ENCODE data around the gene PATJ.

Gene PATJ

GRCh38 chr1:62142496-62142895 is 400.2 kb downstream of the PATJ start:
- H3K4me3 ChIP-seq (ENCODE audit: low read length, poor library complexity, severe bottlenecking): no peak overlapping the region
- no peaks in the 10 kb centered on the region for H3K36me3 ChIP-seq (ENCODE audit: insufficient read depth, low read length)
- H4K20me1 ChIP-seq (ENCODE audit: insufficient read depth, low read length, poor library complexity, severe bottlenecking): no peaks in the 10 kb centered on the region
- H2AFZ ChIP-seq (ENCODE audit: low read length): no peak overlapping the region
- no peak for TF ChIP-seq CTCF (conservative IDR thresholded peaks at IDR 0.05; ENCODE audit: low read length)
- TF ChIP-seq EZH2phosphoT487 (IDR thresholded peaks at IDR 0.05; ENCODE audit: borderline replicate concordance): no peak
- no peaks in the 10 kb centered on the region for H3K9me3 ChIP-seq (ENCODE audit: insufficient read depth, low read depth, low read length)
- H3F3A ChIP-seq (ENCODE audit: low read depth): no peaks in the 10 kb centered on the region
- H3K9ac ChIP-seq (ENCODE audit: low read depth, low read length, poor library complexity, severe bottlenecking): no peak overlapping the region
- H3K27me3 ChIP-seq (ENCODE audit: insufficient read depth, low read length, poor library complexity, severe bottlenecking): no peaks in the 10 kb centered on the region
- no peak overlapping the region for H3K4me2 ChIP-seq (ENCODE audit: low read depth, low read length, poor library complexity, severe bottlenecking)
- H3K9me2 ChIP-seq (replicated peaks; ENCODE audit: low read depth, low read length): no peaks in the 10 kb centered on the region
- no peaks in the 10 kb centered on the region for H3K79me2 ChIP-seq (ENCODE audit: insufficient read depth, low read length)
- H3K4me1 ChIP-seq (ENCODE audit: insufficient read depth, low read length, poor library complexity, severe bottlenecking): no peaks in the 10 kb centered on the region

GRCh38 chr1:62144238-62144831 is 402.1 kb downstream of the PATJ start:
- TF ChIP-seq EZH2phosphoT487 (IDR thresholded peaks at IDR 0.05; ENCODE audit: borderline replicate concordance) (no peak), CTCF (conservative IDR thresholded peaks at IDR 0.05; ENCODE audit: low read length) (peak; percentile 71)
- H4K20me1 ChIP-seq (ENCODE audit: insufficient read depth, low read length, poor library complexity, severe bottlenecking): no peaks in the 10 kb centered on the region
- H3K27me3 ChIP-seq (ENCODE audit: insufficient read depth, low read length, poor library complexity, severe bottlenecking): no peaks in the 10 kb centered on the region
- no peak overlapping the region for H3K4me2 ChIP-seq (ENCODE audit: low read depth, low read length, poor library complexity, severe bottlenecking)
- no peak overlapping the region for H3K9ac ChIP-seq (ENCODE audit: low read depth, low read length, poor library complexity, severe bottlenecking)
- H3K36me3 ChIP-seq (ENCODE audit: insufficient read depth, low read length): no peaks in the 10 kb centered on the region
- H3K4me1 ChIP-seq (ENCODE audit: insufficient read depth, low read length, poor library complexity, severe bottlenecking): no peaks in the 10 kb centered on the region
- no peaks in the 10 kb centered on the region for H3K9me3 ChIP-seq (ENCODE audit: insufficient read depth, low read depth, low read length)
- H2AFZ ChIP-seq (ENCODE audit: low read length): no peak overlapping the region
- H3F3A ChIP-seq (ENCODE audit: low read depth): no peaks in the 10 kb centered on the region
- no peaks in the 10 kb centered on the region for H3K9me2 ChIP-seq (replicated peaks; ENCODE audit: low read depth, low read length)
- no peak overlapping the region for H3K4me3 ChIP-seq (ENCODE audit: low read length, poor library complexity, severe bottlenecking)
- no peaks in the 10 kb centered on the region for H3K79me2 ChIP-seq (ENCODE audit: insufficient read depth, low read length)

- Histone ChIP-seq H3K4me3 (ENCODE audit: low read length, poor library complexity, severe bottlenecking) (no peak overlapping the region), H3K9me3 (ENCODE audit: insufficient read depth, low read depth, low read length) (no peaks in the 10 kb centered on the region), H3K9me2 (replicated peaks; ENCODE audit: low read depth, low read length) (no peaks in the 10 kb centered on the region), H3K36me3 (ENCODE audit: insufficient read depth, low read length) (no peaks in the 10 kb centered on the region), H2AFZ (ENCODE audit: low read length) (0 out of 2 replicates have a peak overlapping the region, but pooled peaks have one; percentile 35), H3K79me2 (ENCODE audit: insufficient read depth, low read length) (no peaks in the 10 kb centered on the region), H3F3A (ENCODE audit: low read depth) (no peaks in the 10 kb centered on the region; the same call in 1 of the 2 replicates), H3K9ac (ENCODE audit: low read depth, low read length, poor library complexity, severe bottlenecking) (no peak overlapping the region), H3K4me1 (ENCODE audit: insufficient read depth, low read length, poor library complexity, severe bottlenecking) (peaks cover 5% of the 10 kb centered on the region), H4K20me1 (ENCODE audit: insufficient read depth, low read length, poor library complexity, severe bottlenecking) (no peaks in the 10 kb centered on the region), H3K4me2 (ENCODE audit: low read depth, low read length, poor library complexity, severe bottlenecking) (no peak overlapping the region), H3K27me3 (ENCODE audit: insufficient read depth, low read length, poor library complexity, severe bottlenecking) (no peaks in the 10 kb centered on the region)
- TF ChIP-seq CTCF (conservative IDR thresholded peaks at IDR 0.05; ENCODE audit: low read length): no peak
- no peak for TF ChIP-seq EZH2phosphoT487 (IDR thresholded peaks at IDR 0.05; ENCODE audit: borderline replicate concordance)
Measured at GRCh38 chr1:62159940-62160348, 417.7 kb downstream of the PATJ start.

Data from Loucy (cell line).